Measurements from ENCODE around the gene FAM171A1. TPM values are rescaled to one million over a fixed set of nuclear protein-coding genes. Genes with fewer than 3 reads are reported as not detected.
"Not testable (repeated sequence)": the region's sequence is repeated elsewhere in the genome, so short reads cannot be mapped to it uniquely, and the experiment has no call there.

The FAM171A1 gene
- total RNA-seq, 1 experiment from 2014 or later, result 46.5 TPM

DNA sequence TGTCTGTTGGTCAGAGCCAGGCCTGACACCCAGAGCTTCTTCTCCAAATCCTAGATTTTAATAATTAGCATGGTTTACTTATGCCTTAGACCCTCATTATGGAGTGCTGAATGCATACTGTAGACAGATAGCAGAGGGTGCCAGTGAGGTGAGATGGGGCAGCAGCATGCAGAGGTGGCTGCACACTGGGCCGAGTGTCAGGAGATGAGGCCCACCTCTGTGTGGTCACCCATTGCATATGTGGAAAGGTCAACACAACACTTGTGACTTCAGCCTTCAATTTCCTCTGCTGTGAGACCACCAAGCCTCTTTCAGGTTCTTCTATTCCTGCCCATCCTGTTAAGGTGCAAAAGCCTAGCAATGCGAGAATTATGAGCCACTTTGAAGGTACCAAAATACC is 162.9 kb downstream of the FAM171A1 start:
- ChIA-PET POLR2A (ENCODE audit: low non-redundant PET) (no interaction called here), CTCF (no interaction called here)
- Histone ChIP-seq H3K9me3 (ENCODE audit: low read depth, low read length, poor library complexity, severe bottlenecking) (no peaks in the 10 kb centered on the region), H3K4me3 (ENCODE audit: low read depth, low read length, poor library complexity, severe bottlenecking) (no peak overlapping the region), H3K36me3 (ENCODE audit: insufficient read depth, low read length, poor library complexity, severe bottlenecking) (no peaks in the 10 kb centered on the region), H3K4me1 (ENCODE audit: insufficient read depth, low read length, poor library complexity, severe bottlenecking) (no peaks in the 10 kb centered on the region), H3K27me3 (replicated peaks; ENCODE audit: insufficient read depth, low read depth, low read length, poor library complexity) (no peaks in the 10 kb centered on the region), H3K27ac (ENCODE audit: low read depth, low read length, poor library complexity, severe bottlenecking) (no peak overlapping the region)
- TF ChIP-seq EZH2 (IDR thresholded peaks at IDR 0.05; ENCODE audit: borderline replicate concordance, low read depth, low read length, poor library complexity, severe bottlenecking), result no peak
- TF ChIP-seq CTCF (conservative IDR thresholded peaks at IDR 0.05; ENCODE audit: low read depth, low read length), result no peak
- BruUV-seq (replicated peaks), result no TSS peak
- DNase-seq (ENCODE audit: low spot score), result no peak
- intact Hi-C loops (cut with micrococcal nuclease; ENCODE audit: unreplicated experiment), result loop anchor here (2.0 kb wide), 1 partner anchor 163 kb away; the partner anchor contains the start of gene FAM171A1

DNA sequence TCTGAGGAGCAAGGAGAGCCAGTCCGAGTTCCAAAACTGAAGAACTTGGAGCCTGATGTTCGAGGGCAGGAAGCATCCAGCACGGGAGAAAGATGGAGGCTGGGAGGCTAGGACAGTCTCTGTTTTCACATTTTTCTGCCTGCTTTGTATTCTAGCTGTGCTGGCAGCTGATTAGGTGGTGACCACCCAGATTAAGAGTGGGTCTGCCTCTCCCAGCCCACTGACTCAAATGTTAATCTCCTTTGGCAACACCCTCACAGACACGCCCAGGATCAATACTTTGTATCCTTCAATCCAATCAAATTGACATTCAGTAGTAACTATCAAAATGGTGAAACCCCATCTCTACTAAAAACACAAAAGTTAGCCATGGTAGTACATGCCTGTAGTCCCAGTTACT is 163.7 kb downstream of the FAM171A1 start:
- CTCF ChIA-PET; H3K36me3 ChIP-seq (ENCODE audit: insufficient read depth, low read length, poor library complexity, severe bottlenecking); H3K4me1 ChIP-seq (ENCODE audit: insufficient read depth, low read length, poor library complexity, severe bottlenecking); H3K9me3 ChIP-seq (ENCODE audit: low read depth, low read length, poor library complexity, severe bottlenecking); BruUV-seq (replicated peaks); intact Hi-C loops (cut with micrococcal nuclease; ENCODE audit: unreplicated experiment); POLR2A ChIA-PET (ENCODE audit: low non-redundant PET); H3K27ac ChIP-seq (ENCODE audit: low read depth, low read length, poor library complexity, severe bottlenecking); DNase-seq (ENCODE audit: low spot score); H3K4me3 ChIP-seq (ENCODE audit: low read depth, low read length, poor library complexity, severe bottlenecking); H3K27me3 ChIP-seq (replicated peaks; ENCODE audit: insufficient read depth, low read depth, low read length, poor library complexity): not testable (repeated sequence)

DNA sequence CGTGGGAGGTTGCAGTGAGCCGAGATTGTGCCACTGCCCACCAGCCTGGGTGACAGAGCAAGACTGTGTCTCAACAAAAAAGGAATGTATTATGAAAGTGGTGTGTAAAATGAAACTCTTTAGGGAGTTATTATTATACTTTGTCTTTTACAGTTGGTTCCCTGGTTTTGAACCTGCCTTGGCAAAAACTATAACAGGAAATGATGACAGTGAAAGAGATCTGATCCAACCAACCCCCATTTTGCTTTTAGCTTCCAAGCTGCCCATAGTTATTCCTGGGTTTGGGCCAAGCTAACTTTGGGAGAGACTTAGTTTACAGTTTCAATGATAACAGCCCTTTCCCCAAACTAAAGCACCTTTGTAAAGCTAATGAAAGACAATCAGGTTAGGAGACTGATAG is 168.4 kb downstream of the FAM171A1 start:
- H3K27ac ChIP-seq (ENCODE audit: low read depth, low read length, poor library complexity, severe bottlenecking), result no peak overlapping the region

GRCh38 chr10:15202301-15202621 is 168.8 kb downstream of the FAM171A1 start:
- intact Hi-C loops (cut with micrococcal nuclease; ENCODE audit: unreplicated experiment); H3K27me3 ChIP-seq (replicated peaks; ENCODE audit: insufficient read depth, low read depth, low read length, poor library complexity); H3K9me3 ChIP-seq (ENCODE audit: low read depth, low read length, poor library complexity, severe bottlenecking); H3K27ac ChIP-seq (ENCODE audit: low read depth, low read length, poor library complexity, severe bottlenecking); DNase-seq (ENCODE audit: low spot score); POLR2A ChIA-PET (ENCODE audit: low non-redundant PET); H3K36me3 ChIP-seq (ENCODE audit: insufficient read depth, low read length, poor library complexity, severe bottlenecking); BruUV-seq (replicated peaks); H3K4me3 ChIP-seq (ENCODE audit: low read depth, low read length, poor library complexity, severe bottlenecking); CTCF ChIA-PET: not testable (repeated sequence)
- H3K4me1 ChIP-seq (ENCODE audit: insufficient read depth, low read length, poor library complexity, severe bottlenecking), result peaks cover 12% of the 10 kb centered on the region

More for the DNA sequence above, 168.4 kb downstream of the FAM171A1 start:
- no peaks in the 10 kb centered on the region for H3K27me3 ChIP-seq (replicated peaks; ENCODE audit: insufficient read depth, low read depth, low read length, poor library complexity)
- no TSS peak for BruUV-seq (replicated peaks)
- POLR2A ChIA-PET (ENCODE audit: low non-redundant PET), result no interaction called here
- no peak overlapping the region for H3K4me3 ChIP-seq (ENCODE audit: low read depth, low read length, poor library complexity, severe bottlenecking)
- no peak for DNase-seq (ENCODE audit: low spot score)
- no peak for TF ChIP-seq EZH2 (IDR thresholded peaks at IDR 0.05; ENCODE audit: borderline replicate concordance, low read depth, low read length, poor library complexity, severe bottlenecking)
- no peak for TF ChIP-seq CTCF (conservative IDR thresholded peaks at IDR 0.05; ENCODE audit: low read depth, low read length)
- H3K4me1 ChIP-seq (ENCODE audit: insufficient read depth, low read length, poor library complexity, severe bottlenecking), result peaks cover 12% of the 10 kb centered on the region
- no peaks in the 10 kb centered on the region for H3K36me3 ChIP-seq (ENCODE audit: insufficient read depth, low read length, poor library complexity, severe bottlenecking)
- CTCF ChIA-PET, result no interaction called here
- intact Hi-C loops (cut with micrococcal nuclease; ENCODE audit: unreplicated experiment), result no loop called here
- no peaks in the 10 kb centered on the region for H3K9me3 ChIP-seq (ENCODE audit: low read depth, low read length, poor library complexity, severe bottlenecking)
